Trophoblast cell (in vitro differentiated cells and primary cell): ENCODE measurements around the gene CFD.

Experiments
- DNase-seq, 2 donors: peaks; one replicate each; pipeline ENCODE4 v3.0.0-alpha.2; 2016
- H2AFZ ChIP-seq: 2 replicates; pipeline ENCODE4 v1.6.1; 2013; ENCODE audit warnings: low read length, moderate library complexity, mild to moderate bottlenecking; ENCODE audit not compliant: insufficient read depth, poor library complexity
- H2AK5ac ChIP-seq: 2 replicates; pipeline ENCODE4 v1.6.1; 2013; ENCODE audit warnings: mild to moderate bottlenecking, low read length
- H2BK120ac ChIP-seq: 2 replicates; pipeline ENCODE4 v1.6.1; 2013; ENCODE audit warnings: low read length, mild to moderate bottlenecking, moderate library complexity; ENCODE audit not compliant: insufficient read depth, poor library complexity
- H2BK12ac ChIP-seq: 2 replicates; pipeline ENCODE4 v1.6.1; 2013; ENCODE audit warnings: mild to moderate bottlenecking, low read length, moderate library complexity
- H2BK5ac ChIP-seq: 2 replicates; pipeline ENCODE4 v1.6.1; 2013; ENCODE audit warnings: low read length, low read depth, moderate library complexity, mild to moderate bottlenecking; ENCODE audit not compliant: poor library complexity
- H3K14ac ChIP-seq: 2 replicates; pipeline ENCODE4 v1.6.1; 2013; ENCODE audit warnings: mild to moderate bottlenecking, low read length
- H3K18ac ChIP-seq: 2 replicates; pipeline ENCODE4 v1.6.1; 2013; ENCODE audit warnings: mild to moderate bottlenecking, low read length
- H3K23ac ChIP-seq: 2 replicates; pipeline ENCODE4 v1.6.1; 2013; ENCODE audit warnings: low read length
- H3K27ac ChIP-seq: 2 replicates; pipeline ENCODE4 v1.5.1; 2013; ENCODE audit warnings: low read depth, mild to moderate bottlenecking, inconsistent platforms, low read length, moderate library complexity
- H3K27me3 ChIP-seq: 2 replicates; pipeline ENCODE4 v1.6.1; 2013; ENCODE audit warnings: inconsistent platforms, mild to moderate bottlenecking, low read length, moderate library complexity; ENCODE audit not compliant: insufficient read depth
- H3K36me3 ChIP-seq, 2 experiments: 1 replicate in 1 of 2; 2 replicates in 1 of 2; pipeline ENCODE4 v1.6.1; 2013; ENCODE audit warnings: low read length in 2 of 2, mild to moderate bottlenecking in 2 of 2, moderate library complexity in 1 of 2; ENCODE audit not compliant: insufficient read depth in 2 of 2, control insufficient read depth in 1 of 2
- H3K4ac ChIP-seq: 2 replicates; pipeline ENCODE4 v1.6.1; 2013; ENCODE audit warnings: low read depth, mild to moderate bottlenecking, low read length, moderate library complexity
- H3K4me1 ChIP-seq, 2 experiments: 1 replicate in 1 of 2; 2 replicates in 1 of 2; pipeline ENCODE4 v1.6.1; 2013; ENCODE audit warnings: low read length in 2 of 2, mild to moderate bottlenecking in 2 of 2, moderate library complexity in 1 of 2; ENCODE audit not compliant: insufficient read depth in 2 of 2, control insufficient read depth in 1 of 2
- H3K4me2 ChIP-seq: 2 replicates; pipeline ENCODE4 v1.6.1; 2013; ENCODE audit warnings: inconsistent platforms, mild to moderate bottlenecking, low read length, moderate library complexity
- H3K4me3 ChIP-seq: 2 replicates; pipeline ENCODE4 v1.5.1; 2013; ENCODE audit warnings: mild to moderate bottlenecking, low read depth, low read length, inconsistent platforms
- H3K79me1 ChIP-seq: one replicate; pipeline ENCODE4 v1.6.1; 2013; ENCODE audit warnings: low read length
- H3K79me2 ChIP-seq: 2 replicates; pipeline ENCODE4 v1.6.1; 2013; ENCODE audit warnings: low read length, mild to moderate bottlenecking; ENCODE audit not compliant: control insufficient read depth, insufficient read depth, poor library complexity
- H3K9ac ChIP-seq: 2 replicates; pipeline ENCODE4 v1.6.1; 2013; ENCODE audit warnings: mild to moderate bottlenecking, low read length
- H3K9me3 ChIP-seq: 2 replicates; pipeline ENCODE4 v1.6.1; 2013; ENCODE audit warnings: low read depth, mild to moderate bottlenecking, control low read depth, inconsistent platforms, low read length; ENCODE audit not compliant: insufficient read depth
- H4K12ac ChIP-seq: 2 replicates; pipeline ENCODE4 v1.6.1; 2013; ENCODE audit warnings: low read depth, mild to moderate bottlenecking, low read length, moderate library complexity
- H4K8ac ChIP-seq: 2 replicates; pipeline ENCODE4 v1.6.1; 2013; ENCODE audit warnings: low read depth, mild to moderate bottlenecking, low read length, moderate library complexity
- H4K91ac ChIP-seq: one replicate; pipeline ENCODE4 v1.6.1; 2013; ENCODE audit warnings: low read depth, mild to moderate bottlenecking, low read length, moderate library complexity
- WGBS: extraction: QIAGEN DNeasy Blood & Tissue Kit; methylation state at CpG from one replicate; pipeline ENCODE4 v1.1.7; 2013; ENCODE audit warnings: missing lambda C conversion rate; ENCODE audit not compliant: insufficient read length, insufficient coverage; ENCODE audit errors: extremely low coverage; 5-methylcytosine and 5-hydroxymethylcytosine counted together

Gene CFD

DNA sequence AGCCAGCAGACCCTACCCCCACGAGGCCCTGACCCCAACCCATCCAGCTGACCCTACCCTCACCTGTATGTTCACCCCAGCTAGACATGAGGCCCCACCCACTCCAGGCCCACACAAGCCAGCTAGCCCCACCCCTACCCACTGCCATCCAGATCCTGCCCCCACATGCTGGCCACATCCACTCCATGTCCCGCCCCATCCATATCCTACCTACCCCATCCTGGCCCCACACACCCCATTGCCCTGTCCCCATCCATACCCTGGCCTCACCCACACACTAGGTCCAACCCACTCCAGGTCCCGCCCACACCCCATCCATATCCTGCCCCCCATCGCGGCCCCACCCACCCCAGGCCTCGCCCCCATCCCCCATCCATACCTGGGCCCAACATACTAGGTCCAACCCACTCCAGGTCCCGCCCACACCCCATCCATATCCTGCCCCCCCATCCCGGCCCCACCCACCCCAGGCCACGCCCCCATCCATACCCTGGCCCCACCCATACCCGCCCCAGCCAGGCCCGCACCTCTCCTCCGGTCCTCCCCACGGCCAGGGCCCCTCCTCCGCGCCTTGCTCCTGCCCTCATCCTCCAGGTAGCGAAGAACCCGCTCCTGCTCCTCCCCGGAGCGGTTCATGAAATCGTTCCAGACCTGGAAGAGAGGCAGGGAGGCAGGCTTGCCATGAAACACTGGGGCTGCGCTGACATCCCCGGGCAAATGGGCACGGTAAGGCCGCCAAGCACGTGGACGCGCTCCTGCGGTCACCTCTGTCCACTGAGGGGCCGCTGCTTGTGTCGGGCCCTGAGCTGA lies 41.0 kb downstream of the CFD start:
- no peaks in the 10 kb centered on the region for H3K79me1 ChIP-seq
- DNase-seq: peak; percentile 46 to 58
- H2AK5ac ChIP-seq: no peak overlapping the region
- H3K4ac ChIP-seq: no peak overlapping the region
- H3K14ac ChIP-seq: no peak overlapping the region
- WGBS: no CpG with 5 or more reads among the region's 30 CpGs
- H3K4me3 ChIP-seq: no peak overlapping the region
- no peak overlapping the region for H3K23ac ChIP-seq
- no peak overlapping the region for H4K8ac ChIP-seq
- H2AFZ ChIP-seq: no peak overlapping the region
- no peak overlapping the region for H3K9ac ChIP-seq
- no peak overlapping the region for H4K12ac ChIP-seq
- peaks cover 35 to 43% of the 10 kb centered on the region in 2 experiments for H3K36me3 ChIP-seq
- no peak overlapping the region for H3K27ac ChIP-seq
- H3K9me3 ChIP-seq: peaks cover 3% of the 10 kb centered on the region
- H2BK12ac ChIP-seq: no peak overlapping the region
- H3K18ac ChIP-seq: no peak overlapping the region
- H3K79me2 ChIP-seq: no peaks in the 10 kb centered on the region
- no peak overlapping the region for H2BK5ac ChIP-seq
- H4K91ac ChIP-seq: no peak overlapping the region
- H3K4me1 ChIP-seq: peaks cover under 1 to 2% of the 10 kb centered on the region in 2 experiments
- no peak overlapping the region for H3K4me2 ChIP-seq
- H3K27me3 ChIP-seq: no peaks in the 10 kb centered on the region
- no peak overlapping the region for H2BK120ac ChIP-seq

DNA sequence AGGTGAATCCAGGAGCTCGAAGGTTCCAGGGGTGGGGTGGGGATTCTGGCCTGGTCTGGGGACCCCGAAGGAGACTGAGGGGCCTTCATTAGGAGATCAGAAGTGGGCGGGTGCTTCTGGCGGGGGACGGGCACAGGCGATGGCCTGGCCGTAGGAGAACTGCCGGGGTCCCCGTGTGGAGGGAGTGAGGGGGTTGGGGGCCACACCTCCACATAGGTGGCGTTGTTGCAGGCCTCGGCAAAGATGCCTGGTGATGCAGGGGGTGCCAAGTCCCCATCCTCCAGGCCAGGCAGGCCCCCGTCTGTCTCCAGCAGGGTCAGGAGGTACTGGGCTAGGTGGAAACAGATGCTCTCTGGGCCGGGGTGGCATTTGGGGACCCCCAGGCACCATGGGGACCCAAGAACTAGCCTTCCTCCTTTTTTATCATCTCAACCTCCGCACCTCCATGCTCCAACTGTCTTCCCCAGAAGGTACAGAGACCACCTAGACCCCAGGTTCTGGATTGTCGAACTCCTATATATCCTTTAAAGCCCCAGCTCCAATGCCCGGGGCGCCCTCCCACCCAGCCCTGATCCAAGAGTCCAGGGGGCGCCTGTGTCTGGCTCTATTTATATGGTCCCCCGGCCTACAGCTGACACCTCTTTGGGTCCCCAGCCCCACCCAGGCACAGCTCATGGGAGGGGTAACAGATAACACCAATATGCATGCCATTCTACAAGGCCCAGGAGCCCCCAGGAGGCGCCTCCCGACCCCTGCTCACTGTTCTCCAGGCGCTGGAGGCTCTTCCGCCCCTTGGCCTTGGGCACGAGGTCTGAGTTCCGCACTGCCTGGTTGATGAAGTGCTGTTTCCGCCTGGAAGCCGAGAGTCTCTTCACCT lies 42.0 kb downstream of the CFD start:
- no CpG with 5 or more reads among the region's 27 CpGs for WGBS
- Histone ChIP-seq H3K4ac (no peak overlapping the region), H2AK5ac (no peak overlapping the region), H3K4me2 (no peak overlapping the region), H3K27ac (no peak overlapping the region), H3K36me3 (peaks cover 35 to 38% of the 10 kb centered on the region in 2 experiments), H4K91ac (no peak overlapping the region), H2BK120ac (no peak overlapping the region), H4K8ac (no peak overlapping the region), H2BK12ac (no peak overlapping the region), H3K4me1 (no peaks in the 10 kb centered on the region), H3K79me2 (no peaks in the 10 kb centered on the region), H3K9me3 (peaks cover 3% of the 10 kb centered on the region), H3K9ac (no peak overlapping the region), H3K4me3 (no peak overlapping the region), H3K79me1 (no peaks in the 10 kb centered on the region), H3K18ac (no peak overlapping the region), H3K14ac (no peak overlapping the region), H2BK5ac (no peak overlapping the region), H3K27me3 (no peaks in the 10 kb centered on the region), H4K12ac (no peak overlapping the region), H3K23ac (no peak overlapping the region), H2AFZ (no peak overlapping the region)
- DNase-seq: no peak

DNA sequence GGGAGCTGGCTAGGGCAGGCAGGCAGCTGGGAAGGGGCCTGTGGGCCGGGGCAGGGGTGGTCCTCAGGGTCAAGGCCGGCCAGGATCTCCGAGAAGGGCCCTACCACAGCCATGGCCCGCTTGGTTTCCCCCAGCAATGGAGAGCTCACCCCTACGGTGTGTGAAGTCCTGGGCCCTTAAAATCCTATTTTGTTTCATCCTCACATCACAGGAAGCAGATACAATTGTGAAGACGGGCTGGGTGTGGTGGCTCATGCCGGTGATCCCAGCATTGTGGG lies 42.6 kb downstream of the CFD start:
- H2BK12ac ChIP-seq: no peak overlapping the region
- H3K9ac ChIP-seq: no peak overlapping the region
- no peaks in the 10 kb centered on the region for H3K4me1 ChIP-seq
- H2BK120ac ChIP-seq: no peak overlapping the region
- H2AFZ ChIP-seq: no peak overlapping the region
- no peak overlapping the region for H4K12ac ChIP-seq
- no peak overlapping the region for H3K4ac ChIP-seq
- no peaks in the 10 kb centered on the region for H3K27me3 ChIP-seq
- peaks cover 3% of the 10 kb centered on the region for H3K9me3 ChIP-seq
- H3K79me2 ChIP-seq: no peaks in the 10 kb centered on the region
- H3K18ac ChIP-seq: no peak overlapping the region
- no peak overlapping the region for H2BK5ac ChIP-seq
- H3K79me1 ChIP-seq: no peaks in the 10 kb centered on the region
- H2AK5ac ChIP-seq: no peak overlapping the region
- no peak overlapping the region for H3K14ac ChIP-seq
- no peak for DNase-seq
- H4K91ac ChIP-seq: no peak overlapping the region
- no peak overlapping the region for H3K23ac ChIP-seq
- no peak overlapping the region for H3K4me3 ChIP-seq
- H3K4me2 ChIP-seq: no peak overlapping the region
- H4K8ac ChIP-seq: no peak overlapping the region
- H3K27ac ChIP-seq: no peak overlapping the region
- WGBS: no CpG with 5 or more reads among the region's 7 CpGs
- peaks cover 31 to 34% of the 10 kb centered on the region in 2 experiments for H3K36me3 ChIP-seq

DNA sequence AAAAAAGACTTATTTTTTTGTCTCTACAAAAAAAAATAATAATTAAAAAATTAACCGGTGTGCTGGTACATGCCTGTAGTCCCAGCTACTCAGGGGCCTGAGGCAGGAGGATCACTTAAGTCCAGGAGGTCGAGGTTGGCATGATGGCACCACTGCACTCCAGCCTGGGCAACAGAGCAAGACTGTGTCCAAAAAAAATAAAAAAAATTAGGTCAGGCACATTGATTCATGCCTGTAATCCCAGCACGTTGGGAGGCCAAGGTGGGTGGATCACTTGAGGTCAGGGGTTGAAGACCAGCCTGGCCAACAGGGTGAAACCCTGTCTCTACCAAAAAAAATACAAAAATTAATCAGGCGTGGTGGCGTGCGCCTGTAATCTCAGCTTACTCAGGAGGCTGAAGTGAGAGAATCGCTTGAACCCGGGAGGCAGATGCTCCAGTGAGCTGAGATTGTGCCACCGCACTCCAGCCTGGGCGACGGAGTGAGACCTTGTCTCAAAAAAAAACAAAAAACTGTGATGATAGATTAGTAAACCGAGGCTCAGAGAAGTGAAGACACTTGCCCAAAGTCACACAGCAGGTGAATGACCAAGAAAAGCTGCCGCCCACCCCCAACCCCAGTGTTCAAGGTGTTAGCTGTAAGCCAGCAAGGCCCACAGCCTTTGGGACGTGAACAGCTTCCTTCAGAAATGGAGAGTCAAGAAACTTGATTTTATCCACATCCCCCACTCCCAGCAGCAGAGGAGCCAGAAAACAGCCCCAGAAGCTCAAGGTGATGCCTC lies 43.2 kb downstream of the CFD start:
- H3K36me3 ChIP-seq: peaks cover 27 to 28% of the 10 kb centered on the region in 2 experiments
- H2BK12ac ChIP-seq: no peak overlapping the region

More for the DNA sequence above, 43.2 kb downstream of the CFD start:
- H3K4me1 ChIP-seq: no peaks in the 10 kb centered on the region
- peaks cover 3% of the 10 kb centered on the region for H3K9me3 ChIP-seq
- DNase-seq: no peak
- H3K79me1 ChIP-seq: no peaks in the 10 kb centered on the region
- H3K27ac ChIP-seq: no peak overlapping the region
- H3K4me2 ChIP-seq: no peak overlapping the region
- H3K4me3 ChIP-seq: no peak overlapping the region
- H3K79me2 ChIP-seq: no peaks in the 10 kb centered on the region
- H4K12ac ChIP-seq: no peak overlapping the region
- H4K8ac ChIP-seq: no peak overlapping the region
- no peak overlapping the region for H4K91ac ChIP-seq
- no peak overlapping the region for H3K18ac ChIP-seq
- no peak overlapping the region for H3K9ac ChIP-seq
- no peak overlapping the region for H3K4ac ChIP-seq
- H3K23ac ChIP-seq: no peak overlapping the region
- H3K27me3 ChIP-seq: no peaks in the 10 kb centered on the region
- H2AFZ ChIP-seq: no peak overlapping the region
- H2BK120ac ChIP-seq: no peak overlapping the region
- no peak overlapping the region for H2AK5ac ChIP-seq
- no peak overlapping the region for H3K14ac ChIP-seq
- no CpG with 5 or more reads among the region's 14 CpGs for WGBS
- no peak overlapping the region for H2BK5ac ChIP-seq
